ENCODE data around the gene PGAP2.
"Not testable (repeated sequence)": the region's sequence is repeated elsewhere in the genome, so short reads cannot be mapped to it uniquely, and the experiment has no call there.

The PGAP2 gene

DNA sequence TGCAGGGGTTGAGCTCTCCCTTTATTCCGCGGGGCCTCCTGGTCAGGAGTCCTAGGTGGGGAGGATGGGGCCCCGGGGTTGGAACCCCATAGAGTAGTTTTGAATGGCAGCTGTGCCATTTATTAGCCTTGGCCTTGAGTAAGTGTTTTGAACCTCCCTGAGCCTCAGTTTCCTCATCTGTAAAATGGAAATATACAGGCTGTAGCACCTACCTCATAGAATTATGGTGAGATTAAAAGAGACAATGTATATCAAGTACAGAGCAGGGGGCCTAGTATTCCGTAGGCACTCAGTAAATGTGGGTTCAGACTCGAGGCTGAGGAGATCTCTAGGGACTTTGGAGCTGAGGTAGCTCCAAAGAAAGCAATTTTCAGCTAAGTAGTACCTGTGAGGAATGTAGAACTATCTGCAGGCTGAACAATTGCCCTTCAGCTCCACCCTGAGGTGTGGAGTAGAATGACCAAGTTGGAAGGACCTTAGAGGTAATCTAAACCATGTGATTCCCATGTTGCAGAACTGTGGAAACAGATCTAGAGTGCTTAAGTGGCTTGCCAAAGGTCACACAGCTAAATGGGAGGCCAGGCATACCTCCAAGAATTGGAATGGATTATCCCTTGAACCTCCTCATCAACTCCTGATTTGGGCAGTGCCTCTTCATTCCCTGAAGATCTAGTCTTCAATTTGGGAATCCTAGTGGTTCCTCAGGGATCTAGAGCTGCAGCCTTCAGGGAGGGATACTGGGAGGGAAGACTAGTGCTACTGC, 682 bp downstream of the PGAP2 start:
- peak; percentile 71 for DNase-seq

DNA sequence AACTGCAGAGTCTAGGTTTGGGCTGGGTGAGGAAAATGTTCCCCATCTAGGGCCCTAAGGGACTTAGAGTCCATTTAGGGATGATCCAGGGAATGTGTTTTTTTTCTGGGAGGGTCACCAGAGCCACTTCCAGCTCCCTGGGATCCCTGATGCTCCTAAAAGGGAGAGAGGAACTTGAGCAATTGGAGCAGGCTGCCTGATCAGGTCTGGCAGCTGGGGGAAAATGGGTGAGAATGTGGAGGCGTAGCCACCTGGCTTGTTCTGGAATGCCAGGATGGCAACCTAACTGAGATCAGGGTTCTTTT, 1.2 kb downstream of the PGAP2 start:
- no peak for DNase-seq

DNA sequence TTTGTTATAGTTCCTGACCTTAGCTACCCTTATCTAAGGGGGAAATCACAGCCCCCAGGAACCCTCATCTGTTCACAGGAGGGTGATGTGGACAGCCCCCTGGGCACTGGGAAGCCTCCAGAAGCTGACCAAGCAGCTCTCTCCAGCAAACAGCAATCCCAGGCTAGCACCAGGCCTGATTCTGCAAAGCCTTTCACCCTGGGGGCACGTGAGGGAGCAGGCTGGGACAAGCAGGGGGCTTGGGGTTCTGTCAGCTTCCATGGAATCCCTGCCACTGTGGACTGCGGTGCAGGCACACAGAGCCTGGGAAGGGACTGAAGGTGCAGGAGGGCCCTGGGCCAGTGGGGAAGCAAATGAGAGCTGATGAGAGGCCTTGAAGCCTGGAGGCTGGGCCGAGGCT, 2.1 kb downstream of the PGAP2 start:
- DNase-seq, result no peak

DNA sequence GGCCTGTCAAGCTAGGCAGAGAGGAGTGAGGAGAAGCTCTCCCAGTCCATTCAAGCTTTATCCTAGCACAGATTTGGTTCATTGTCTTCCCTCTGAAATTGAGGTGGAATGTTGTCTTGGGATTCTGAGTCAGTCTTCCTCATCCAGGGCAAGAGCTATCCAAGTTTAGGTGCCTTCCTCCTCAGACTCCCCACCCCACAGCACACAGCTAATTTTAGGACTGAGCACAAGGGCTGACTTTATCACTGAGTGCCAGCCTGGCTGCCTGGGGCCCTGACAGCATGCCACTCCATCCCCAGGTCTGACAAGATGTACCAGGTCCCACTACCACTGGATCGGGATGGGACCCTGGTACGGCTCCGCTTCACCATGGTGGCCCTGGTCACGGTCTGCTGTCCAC, 2.6 kb downstream of the PGAP2 start:
- DNase-seq, result no peak

DNA sequence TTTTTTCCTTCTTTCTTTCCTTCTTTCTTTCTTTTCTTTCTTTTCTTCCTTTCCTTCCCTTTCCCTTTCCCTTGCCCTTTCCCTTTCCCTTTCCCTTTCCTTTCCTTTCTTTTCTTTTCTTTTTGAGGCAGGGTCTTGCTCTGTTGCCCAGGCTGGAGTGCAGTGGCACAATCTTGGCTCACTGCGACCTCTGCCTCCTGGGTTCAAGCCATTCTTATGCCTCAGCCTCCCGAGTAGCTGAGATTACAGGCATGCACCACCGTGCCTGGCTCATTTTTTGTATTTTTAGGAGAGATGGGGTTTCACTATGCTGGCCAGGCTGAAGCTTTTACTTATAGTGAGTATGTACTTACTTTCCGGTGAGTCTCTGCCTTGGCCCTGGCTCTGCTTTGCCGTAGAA, 6.5 kb downstream of the PGAP2 start:
- not testable (repeated sequence) for DNase-seq

DNA sequence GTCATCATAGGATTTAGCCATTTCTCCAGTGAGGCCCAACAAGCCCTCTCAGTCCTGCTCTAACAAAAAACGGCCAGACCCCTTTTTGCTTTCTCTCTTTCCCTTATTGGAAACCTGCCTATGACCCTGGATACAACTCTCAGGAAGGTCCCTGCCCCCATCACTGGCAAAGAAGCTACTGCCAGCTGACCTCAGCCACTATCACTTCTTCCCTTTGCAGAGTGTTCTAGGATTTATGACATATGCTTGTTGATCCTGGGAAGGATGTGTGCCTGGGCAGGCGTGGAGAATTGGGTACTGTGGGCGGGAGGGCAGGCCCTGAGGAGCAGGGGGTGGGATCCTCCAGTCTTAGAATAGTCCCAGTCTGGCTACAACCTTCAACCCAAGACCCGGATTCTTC, 7.5 kb downstream of the PGAP2 start:
- no peak for DNase-seq

DNA sequence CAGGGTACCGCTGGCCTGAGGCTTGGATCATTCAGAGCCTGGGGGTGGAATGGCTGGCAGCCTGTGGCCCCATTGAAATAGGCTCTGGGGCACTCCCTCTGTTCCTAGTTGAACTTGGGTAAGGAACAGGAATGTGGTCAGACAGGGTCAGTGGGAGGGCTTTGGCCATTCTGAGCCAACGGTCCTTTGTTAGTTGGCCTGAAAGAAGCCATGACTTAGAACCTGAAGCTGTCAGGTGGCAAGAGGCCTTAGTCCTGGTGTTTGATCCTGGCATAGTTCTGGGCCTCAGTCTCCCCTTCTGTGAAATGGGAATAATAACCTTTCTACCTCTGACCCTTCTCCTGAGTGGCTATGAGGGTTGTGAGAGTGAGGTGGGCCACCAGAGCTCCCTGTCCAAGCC, 8.3 kb downstream of the PGAP2 start:
- no peak for DNase-seq

DNA sequence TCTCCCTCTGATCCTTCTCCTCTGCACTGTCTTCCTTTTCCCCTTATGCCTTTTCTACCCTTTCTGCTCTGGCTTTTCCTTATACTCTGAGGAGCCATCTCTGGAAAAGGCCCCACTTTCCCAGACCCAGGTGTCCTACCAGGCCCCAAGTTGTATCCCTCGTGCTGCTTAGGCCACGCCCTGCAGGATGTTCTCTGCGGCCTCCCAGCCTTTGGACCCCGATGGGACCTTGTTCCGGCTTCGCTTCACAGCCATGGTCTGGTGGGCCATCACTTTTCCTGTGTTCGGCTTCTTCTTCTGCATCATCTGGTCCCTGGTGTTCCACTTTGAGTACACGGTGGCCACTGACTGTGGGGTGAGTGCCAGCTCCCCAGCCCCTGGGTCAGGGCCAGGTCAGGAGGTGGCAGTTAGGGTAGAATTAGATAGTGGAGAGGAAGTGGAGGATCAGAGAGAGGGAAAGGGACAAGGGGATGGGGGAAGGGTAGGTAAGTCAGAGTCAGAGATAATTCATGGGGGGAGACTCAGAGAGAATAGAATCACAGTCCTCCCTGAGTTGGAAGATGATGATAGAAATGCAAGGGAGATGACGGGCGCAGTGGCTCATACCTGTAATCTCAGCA, 8.9 kb downstream of the PGAP2 start:
- DNase-seq, result no peak

DNA sequence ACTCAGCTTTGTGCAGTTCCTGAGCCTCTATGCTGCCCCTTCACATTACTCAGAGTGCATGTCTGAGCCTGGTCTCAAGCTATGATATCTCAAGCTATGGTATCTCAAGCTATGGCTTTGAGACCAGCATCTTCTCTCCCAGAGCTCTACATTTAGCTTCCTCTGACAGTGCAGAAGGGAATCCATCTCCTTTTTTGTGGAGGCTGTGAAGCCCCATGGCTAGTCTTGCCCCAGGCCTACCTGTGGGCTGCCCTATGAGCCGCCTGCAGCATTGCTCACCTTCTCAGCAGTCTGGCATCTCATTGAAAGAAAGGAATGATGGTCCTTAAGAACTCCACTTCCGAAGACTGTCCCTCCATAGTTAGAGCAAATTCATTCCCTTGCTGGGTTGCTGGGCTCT, 12.6 kb downstream of the PGAP2 start:
- DNase-seq, result no peak

DNA sequence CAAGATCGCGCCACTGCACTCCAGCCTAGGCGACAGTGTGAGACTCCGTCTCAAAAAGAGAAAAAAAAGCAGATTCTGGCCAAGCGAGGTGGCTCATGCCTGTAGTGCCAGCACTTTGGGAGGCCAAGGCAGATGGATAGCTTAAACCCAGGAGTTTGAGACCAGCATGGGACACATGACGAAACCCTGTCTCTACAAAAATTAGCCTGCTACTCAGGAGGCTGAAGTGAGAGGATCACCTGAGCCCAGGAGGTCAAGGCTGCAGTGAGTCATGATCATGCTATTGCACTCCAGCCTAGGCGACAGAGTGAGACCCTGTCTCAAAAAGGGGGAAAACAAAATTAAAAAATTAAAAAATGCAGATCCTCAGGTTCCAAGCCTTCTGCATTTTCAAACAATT, 14.0 kb downstream of the PGAP2 start:
- DNase-seq, result no peak

DNA sequence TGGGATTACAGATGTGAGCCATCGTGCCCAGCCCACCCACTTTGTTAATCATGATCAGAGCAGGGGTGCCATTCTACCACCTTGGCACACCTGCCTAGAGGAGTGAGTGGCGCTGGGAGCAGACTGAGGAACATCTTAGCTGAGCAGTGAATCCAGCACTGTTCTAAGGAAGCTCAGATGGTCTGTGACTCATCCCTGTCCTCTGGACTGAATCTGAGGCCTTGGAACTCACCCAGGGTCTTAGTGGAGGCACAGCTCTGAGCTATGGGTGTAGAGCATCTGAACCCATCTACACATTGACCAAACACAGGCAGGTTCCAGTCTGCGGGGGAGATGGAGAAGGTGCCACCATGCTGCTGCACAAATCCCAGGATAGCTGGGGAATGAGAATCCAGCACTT, 14.9 kb downstream of the PGAP2 start:
- no peak for DNase-seq

DNA sequence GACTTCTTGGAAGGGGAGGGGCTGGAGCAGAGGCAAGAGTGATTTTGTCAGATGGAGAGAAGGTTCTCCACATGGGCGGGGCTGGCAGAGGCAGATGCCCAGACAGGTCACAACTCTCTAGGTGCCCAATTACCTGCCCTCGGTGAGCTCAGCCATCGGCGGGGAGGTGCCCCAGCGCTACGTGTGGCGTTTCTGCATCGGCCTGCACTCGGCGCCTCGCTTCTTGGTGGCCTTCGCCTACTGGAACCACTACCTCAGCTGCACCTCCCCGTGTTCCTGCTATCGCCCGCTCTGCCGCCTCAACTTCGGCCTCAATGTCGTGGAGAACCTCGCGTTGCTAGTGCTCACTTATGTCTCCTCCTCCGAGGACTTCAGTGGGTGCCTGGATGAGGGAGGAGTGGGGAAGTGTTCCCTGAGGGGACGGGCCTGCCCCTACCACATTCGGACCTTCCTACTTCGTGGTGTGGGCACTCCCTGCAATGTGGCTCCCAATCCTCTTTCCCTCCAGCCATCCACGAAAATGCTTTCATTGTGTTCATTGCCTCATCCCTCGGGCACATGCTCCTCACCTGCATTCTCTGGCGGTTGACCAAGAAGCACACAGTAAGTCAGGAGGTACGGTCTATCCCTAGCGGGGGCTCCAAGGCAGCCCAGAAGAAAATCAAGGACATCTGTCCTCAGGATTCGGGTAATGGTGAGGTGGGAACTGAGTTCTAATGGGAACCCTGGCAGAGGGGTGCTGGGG, 15.6 kb downstream of the PGAP2 start:
- no peak for DNase-seq

DNA sequence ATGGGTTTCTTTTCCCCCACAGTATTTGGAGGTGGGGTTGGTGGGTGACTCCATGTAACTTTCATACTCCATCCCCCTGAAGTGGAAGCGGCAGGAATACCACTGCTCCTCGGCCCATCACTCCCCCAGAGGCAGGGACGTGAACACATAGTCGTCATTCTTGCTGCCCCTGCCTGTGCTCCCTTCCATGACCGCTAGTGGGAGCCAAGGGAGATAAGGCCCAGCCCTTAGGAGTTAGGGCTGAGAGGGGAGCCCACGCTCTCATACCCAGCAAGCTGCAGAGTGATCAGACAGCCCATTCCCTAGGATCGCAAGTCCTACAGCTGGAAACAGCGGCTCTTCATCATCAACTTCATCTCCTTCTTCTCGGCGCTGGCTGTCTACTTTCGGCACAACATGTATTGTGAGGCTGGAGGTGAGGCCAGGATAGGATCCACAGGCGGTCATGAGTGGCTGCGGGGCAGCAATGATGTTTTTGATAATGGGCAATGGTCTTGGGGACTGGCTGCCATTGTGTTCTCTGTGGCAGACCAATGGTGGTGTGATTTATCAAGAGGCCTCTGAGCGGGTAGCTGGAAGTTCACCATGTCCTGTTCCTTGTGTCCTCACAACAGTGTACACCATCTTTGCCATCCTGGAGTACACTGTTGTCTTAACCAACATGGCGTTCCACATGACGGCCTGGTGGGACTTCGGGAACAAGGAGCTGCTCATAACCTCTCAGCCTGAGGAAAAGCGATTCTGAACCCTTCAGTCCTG, 16.5 kb downstream of the PGAP2 start:
- peak; percentile 79 for DNase-seq

DNA sequence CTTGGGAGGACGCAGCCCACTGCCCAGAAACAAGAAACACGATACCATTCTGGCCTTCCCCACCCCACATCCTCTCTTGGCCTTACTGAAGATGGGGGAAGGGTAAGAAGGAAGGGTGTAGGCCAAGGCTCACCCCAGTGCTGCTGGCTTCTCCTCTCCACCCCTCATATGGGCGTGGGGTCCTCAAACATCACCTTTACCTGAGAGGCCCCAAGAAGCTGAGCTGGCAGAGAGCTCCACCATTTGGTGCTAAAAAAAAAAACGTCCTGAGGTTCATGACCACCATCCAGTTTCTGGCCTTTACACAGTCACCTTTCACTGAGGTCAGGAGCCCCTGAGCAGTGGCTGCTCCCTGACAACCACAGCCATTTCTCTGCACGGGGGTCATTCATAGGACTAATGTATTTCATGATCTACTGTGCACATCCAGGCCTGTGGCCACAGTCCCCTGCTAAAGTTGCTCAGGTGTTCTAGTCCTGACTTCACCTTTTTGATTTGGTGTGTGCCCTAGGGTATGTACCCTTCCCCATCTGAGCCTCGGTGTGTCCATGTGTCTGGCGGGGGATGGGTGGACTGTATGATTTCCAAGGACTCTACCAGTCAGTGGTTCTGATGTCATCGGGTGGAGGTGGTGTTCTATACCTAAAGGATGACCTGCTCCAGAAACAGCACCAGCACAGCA, 17.3 kb downstream of the PGAP2 start:
- no peak for DNase-seq

DNA sequence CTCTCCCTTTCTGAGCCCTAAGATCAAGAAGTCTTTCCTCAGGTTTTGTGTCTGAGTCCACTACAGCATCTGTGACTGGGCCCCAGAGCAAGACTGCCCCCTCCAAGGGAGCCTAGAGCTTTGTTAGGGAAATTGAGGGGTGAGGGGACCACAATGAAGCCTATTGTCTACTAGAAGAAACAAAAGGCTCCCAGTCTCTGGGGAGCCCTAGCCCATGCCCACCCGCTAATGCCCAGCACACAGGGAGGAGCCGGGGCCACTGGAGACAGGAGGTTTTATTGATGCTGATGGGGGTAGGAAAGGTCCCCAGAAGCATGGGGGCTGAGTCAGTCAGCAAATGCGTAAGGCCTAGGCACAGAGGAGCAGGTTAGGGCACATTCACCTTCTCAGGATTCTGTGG, 18.4 kb downstream of the PGAP2 start:
- DNase-seq, result no peak

DNA sequence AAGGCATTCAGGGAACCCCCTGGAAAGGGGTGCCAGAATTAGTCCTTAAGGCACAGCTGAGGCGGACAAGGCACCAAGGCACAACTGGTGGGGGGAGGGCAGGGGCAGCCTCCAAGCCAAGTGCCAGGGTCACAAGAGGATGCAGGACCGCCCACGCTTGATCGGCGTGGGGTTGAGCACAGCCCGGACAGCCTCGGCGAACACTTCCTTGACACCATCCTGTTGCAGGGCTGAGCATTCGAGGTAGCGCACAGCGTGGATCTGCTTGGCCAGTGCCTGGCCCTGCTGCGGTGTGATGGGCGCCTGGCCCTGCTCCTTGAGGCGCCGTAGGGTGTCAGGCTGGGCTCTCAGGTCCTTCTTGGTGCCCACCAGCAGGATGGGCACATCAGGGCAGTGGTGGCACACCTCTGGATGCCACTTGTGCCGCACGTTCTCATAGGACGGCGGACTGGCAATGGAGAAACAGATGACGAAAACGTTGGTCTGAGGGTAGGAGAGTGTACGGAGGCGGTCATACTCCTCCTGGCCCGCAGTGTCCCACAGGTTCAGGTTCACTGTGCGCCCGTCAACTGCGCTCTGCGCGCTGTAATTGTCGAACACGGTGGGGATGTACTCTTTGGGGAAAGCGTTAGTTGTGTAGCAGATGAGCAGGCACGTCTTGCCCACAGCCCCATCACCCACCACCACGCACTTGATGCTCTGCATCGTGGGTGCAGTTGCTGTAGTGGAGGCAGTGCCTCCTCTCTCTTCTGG, 19.2 kb downstream of the PGAP2 start:
- no peak for DNase-seq

DNA sequence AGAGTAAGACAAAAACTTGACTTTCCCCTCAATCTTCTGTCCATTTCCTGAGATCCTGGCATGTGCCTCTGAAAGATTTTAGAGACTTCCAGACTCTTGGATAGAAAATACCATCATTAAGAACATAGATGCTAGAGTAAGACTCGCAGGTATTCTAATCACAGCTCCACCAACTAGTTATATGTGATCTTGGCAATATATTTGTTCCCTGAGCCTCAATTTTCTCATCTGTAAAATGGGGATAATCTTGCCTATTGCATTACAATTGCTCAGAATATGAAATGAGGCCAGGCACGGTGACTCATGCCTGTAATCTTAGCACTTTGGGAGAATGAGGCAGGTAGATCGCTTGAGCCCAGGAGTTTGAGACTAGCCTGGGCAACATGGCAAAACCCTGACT, 21.7 kb downstream of the PGAP2 start:
- DNase-seq, result no peak

DNA sequence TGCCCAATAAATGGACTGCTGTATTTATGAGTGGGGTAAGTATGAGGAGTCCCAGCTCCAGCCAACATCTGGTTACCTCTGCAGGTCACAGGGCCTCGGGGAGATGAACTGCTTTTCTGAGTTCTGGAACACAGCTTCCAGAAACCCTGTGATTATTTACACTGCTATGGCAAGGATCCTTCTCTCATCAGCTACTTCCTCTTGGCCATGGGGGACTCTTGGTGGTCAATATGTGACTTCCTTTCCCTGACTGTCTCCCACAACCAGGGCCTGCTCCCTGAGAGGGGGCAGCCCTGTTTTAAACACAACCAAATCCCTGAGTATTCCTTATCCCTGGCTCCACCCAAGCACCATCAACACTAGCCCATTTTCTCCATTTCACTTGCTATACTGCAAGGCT, 22.4 kb downstream of the PGAP2 start:
- no peak for DNase-seq

DNA sequence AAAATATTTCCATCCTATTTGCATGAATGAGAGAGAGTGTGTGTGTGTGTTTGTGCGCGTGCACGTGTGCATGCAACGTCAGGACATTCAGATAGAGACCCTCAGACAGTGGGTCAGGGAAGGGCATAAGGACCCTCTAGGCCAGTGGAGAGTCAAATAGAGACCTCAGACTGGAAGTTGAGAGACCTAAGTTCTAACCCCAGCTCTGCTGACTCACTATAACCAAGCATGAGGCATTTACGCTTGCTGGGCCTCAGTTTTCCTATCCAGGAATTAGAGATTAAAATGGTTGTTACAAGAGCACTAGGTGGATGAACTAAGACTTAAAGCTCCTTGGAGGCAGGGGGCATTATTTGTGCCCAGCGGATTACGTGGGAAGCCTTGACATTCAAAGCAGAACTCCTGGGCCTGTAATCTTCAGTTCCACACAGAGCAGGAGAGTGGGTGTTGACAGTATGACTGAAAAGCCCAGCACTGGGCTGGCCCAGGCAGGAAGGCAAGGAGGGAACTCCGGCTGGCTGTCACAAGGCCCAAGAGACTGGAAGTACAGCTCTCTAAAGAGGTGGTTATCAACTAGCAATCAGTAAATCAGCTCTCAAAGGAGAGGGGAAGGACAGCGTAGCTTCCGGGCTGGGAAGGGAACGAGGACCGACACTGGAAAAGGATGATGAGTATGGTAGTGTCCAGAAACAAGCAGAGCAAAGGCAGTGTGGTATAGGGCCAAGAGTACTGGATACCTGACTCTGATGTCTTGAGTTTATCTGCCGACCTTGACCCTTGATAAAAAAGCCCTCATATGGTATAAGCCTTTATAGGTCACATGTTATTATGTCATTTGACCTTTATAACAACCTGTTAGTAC, 23.2 kb downstream of the PGAP2 start:
- DNase-seq, result no peak

DNA sequence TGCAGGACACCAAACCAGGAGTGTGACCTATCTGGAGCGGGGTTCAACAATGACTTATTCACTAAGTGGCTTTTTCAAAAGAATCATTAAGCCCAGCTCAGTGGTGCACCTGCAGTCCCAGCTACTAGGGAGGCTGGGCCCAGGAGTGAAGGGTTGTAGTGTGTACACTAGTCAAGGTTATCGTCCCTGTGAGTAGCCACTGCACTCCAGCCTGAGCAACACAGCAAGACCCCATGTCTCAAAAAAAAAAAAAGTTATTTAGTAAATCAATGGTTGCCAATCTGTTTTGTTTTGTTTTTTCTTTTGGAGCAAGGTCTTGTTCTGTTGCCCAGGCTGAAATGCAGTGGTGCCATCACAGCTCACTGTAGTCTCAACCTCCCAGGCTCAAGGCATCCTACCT, 24.5 kb downstream of the PGAP2 start:
- no peak for DNase-seq

DNA sequence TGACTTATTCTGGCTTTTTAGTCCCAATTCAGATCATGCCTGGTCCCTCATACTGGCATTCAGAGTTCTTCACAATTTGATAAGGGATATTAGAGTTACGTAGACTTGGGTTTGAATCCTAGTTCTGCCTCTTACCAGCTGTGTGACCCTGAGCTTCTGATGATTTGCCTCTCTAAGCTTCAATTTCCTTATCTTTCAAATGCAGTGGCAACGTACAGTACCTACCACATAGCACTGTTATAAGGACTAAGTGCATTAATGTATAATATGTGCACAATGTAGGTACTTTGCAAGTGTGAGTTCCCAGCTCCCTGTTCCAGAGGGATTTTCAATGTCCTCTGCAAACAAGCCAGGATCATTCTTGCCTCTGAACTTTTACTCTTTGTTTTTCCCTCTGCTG, 25.1 kb downstream of the PGAP2 start:
- no peak for DNase-seq

DNA sequence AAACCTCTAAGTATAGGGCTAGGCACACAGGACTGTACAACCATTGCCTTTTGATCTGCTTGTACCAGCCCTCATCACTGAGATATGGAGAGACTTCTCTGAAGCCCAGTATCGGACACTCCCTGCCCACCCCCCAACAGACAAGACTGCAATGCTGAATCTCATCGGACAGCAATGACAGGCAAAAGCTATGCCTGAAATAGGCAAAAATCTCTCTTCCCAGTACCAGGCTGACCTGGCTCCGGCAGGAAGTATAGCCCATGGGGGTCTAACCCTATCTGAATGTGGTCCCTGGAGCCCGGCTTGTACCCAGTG, 25.9 kb downstream of the PGAP2 start:
- no peak for DNase-seq
